ENCODE measurements around the gene MAP2K4. TPM values are rescaled to one million over a fixed set of nuclear protein-coding genes. Genes with fewer than 3 reads are reported as not detected.

MAP2K4 gene
- total RNA-seq, 4 donors from 2014 or later, result 28.0 to 36.7 (median 32.8) TPM

- no peak for DNase-seq (ENCODE audit: low spot score in 2 of 2)
- intact Hi-C loops (cut with DNase I; ENCODE audit: low total_unique reads), result no loop called here
- TF ChIP-seq POLR2A (IDR thresholded peaks at IDR 0.05) (no peak), CTCF (IDR thresholded peaks at IDR 0.05) (no peak)
- H3K4me3 ChIP-seq (ENCODE audit: low read depth, poor library complexity, severe bottlenecking), result no peak overlapping the region
- 91 to 92% methylated on average over 7 of the region's 7 CpGs for WGBS, 2 donors
These were observed 28.3 kb downstream of the MAP2K4 start for GRCh38 chr17:12048843-12049473.

DNA sequence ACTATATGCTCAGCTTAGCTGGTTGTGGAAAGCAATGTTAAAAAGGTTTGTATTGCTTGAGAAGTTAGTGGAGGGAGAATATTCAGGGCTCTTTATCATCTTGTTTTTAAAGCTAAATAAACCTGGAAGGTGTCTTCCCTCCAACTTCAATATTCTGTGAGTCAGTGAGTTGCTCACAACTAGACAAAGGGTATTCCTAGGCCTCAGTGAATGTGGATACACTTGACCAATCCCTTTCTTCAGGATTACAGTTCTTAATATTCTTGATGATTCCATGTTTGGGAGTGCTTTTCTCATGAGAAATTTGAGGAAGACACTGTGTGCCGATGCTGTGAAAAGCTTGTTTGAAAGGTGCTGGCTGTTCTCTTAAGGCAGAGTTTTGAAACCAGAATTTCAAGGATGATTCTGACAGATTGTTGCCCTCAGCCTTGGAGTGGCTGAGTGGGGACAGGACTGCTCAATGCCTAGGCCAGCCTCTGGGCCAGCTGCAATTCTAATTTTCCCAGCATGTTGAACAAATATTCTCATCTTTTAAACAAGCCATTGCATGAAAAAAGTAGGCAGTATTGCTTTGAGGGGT lies 30.1 kb downstream of the MAP2K4 start:
- intact Hi-C loops (cut with DNase I; ENCODE audit: low total_unique reads), result no loop called here
- no peak overlapping the region for H3K4me3 ChIP-seq (ENCODE audit: low read depth, poor library complexity, severe bottlenecking)
- 67 to 75% methylated on average over 1 of the region's 1 CpG for WGBS, 2 donors
- no peak for DNase-seq (ENCODE audit: low spot score in 2 of 2)
- TF ChIP-seq CTCF (IDR thresholded peaks at IDR 0.05) (no peak), POLR2A (IDR thresholded peaks at IDR 0.05) (no peak)

DNA sequence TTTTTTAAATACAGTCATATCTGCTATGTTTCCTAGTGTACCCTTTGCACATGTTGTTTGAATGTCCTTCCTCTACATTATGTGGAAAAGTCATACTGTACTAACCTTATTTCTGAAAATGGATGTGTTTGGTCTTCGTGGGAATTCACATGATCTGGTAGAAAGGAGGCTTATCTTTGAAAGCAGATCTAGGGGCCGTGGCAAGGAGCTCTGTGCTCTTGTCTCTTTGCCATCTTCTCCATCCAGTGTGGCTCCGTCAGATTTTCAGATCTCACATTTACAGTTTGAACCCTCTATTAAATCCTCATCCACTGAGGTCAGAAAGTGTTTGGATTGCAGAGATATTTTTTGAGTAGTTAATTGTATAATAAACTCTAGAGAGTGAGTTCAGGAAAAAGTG lies 32.9 kb downstream of the MAP2K4 start:
- H3K4me3 ChIP-seq (ENCODE audit: low read depth, poor library complexity, severe bottlenecking), result no peak overlapping the region
- no peak for DNase-seq (ENCODE audit: low spot score in 2 of 2)
- 63 to 79% methylated on average over 3 of the region's 3 CpGs for WGBS, 2 donors
- intact Hi-C loops (cut with DNase I; ENCODE audit: low total_unique reads), result no loop called here
- TF ChIP-seq POLR2A (IDR thresholded peaks at IDR 0.05), result no peak
- no peak for TF ChIP-seq CTCF (IDR thresholded peaks at IDR 0.05)

DNA sequence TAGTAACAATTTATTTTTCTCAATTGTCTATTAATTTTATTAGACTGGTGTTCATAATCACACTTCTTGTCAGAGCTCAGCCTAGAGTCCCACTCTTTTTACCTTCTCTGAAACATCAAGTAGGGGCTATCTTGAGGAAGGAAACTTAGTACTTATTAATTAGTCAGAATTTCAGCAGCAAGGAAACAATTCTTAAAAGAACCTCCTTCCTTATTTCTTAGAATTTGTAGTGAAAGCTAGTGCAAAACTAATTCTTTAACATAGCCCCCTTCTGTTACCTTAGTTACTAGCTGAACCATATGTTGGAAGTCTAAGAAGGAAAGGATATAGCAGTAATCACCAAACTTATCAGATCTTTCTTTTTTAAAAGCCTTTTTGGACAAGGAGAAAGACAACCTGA lies 35.2 kb downstream of the MAP2K4 start:
- TF ChIP-seq POLR2A (IDR thresholded peaks at IDR 0.05) (no peak), CTCF (IDR thresholded peaks at IDR 0.05) (no peak)
- intact Hi-C loops (cut with DNase I; ENCODE audit: low total_unique reads), result no loop called here
- no peak overlapping the region for H3K4me3 ChIP-seq (ENCODE audit: low read depth, poor library complexity, severe bottlenecking)
- no peak for DNase-seq (ENCODE audit: low spot score in 2 of 2)

GRCh38 chr17:12057520-12057919 lies 36.8 kb downstream of the MAP2K4 start:
- intact Hi-C loops (cut with DNase I; ENCODE audit: low total_unique reads), result no loop called here
- H3K4me3 ChIP-seq (ENCODE audit: low read depth, poor library complexity, severe bottlenecking), result no peak overlapping the region
- WGBS, 2 donors, result 81 to 83% methylated on average over 1 of the region's 1 CpG
- DNase-seq (ENCODE audit: low spot score in 2 of 2), result no peak
- TF ChIP-seq CTCF (IDR thresholded peaks at IDR 0.05) (no peak), POLR2A (IDR thresholded peaks at IDR 0.05) (no peak)

GRCh38 chr17:12058535-12058934 lies 37.9 kb downstream of the MAP2K4 start:
- H3K4me3 ChIP-seq (ENCODE audit: low read depth, poor library complexity, severe bottlenecking), result no peak overlapping the region
- intact Hi-C loops (cut with DNase I; ENCODE audit: low total_unique reads), result no loop called here
- TF ChIP-seq POLR2A (IDR thresholded peaks at IDR 0.05) (no peak), CTCF (IDR thresholded peaks at IDR 0.05) (no peak)
- DNase-seq (ENCODE audit: low spot score in 2 of 2), result no peak

Measured in lower leg skin (tissue), 4 donors.